ENCODE results near the gene LDB3. TPM values are rescaled to one million over a fixed set of nuclear protein-coding genes. Genes with fewer than 3 reads are reported as not detected.
A peak's percentile ranks its signal among the peaks of the same experiment; 100 is the strongest.

LDB3 gene
- total RNA-seq, 1 experiment from 2014 or later: 0.03 TPM

DNA sequence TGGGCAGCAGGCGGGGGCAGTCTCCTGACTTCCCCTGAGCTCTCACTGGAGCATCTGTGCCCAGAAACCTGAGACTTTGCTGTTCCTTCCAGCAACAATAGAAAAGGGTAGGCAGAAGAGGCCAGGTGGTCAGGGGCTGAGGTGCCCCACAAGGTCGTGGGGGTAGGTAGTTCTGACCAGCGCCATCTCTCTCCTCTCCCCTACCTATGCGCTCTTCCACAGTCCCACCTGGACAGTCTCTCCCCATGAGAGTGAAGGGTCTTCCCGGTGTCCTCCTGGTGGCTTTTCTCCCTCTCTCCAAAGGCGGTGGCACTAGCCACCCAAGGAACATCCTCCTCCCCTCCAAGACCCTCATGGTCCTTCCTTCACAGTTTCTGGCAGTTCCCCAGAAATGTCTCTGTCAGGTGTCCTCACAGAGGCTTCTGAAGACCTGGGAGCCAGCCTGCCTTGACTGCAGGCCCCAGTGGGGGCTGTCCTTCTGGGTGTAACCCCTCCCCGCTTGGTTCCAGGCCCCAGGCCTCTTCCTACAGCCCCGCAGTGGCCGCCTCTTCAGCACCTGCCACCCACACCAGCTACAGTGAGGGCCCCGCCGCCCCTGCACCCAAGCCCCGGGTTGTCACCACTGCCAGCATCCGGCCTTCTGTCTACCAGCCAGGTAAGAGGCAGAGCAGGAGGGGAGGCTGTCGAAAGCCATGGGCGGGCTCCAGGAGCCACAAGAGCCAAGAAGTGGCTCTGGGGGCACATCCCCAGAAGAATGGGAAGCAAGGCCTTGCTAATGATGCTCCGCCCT is 41.3 kb downstream of the LDB3 start:
- in situ Hi-C loops (cut with HindIII; ENCODE audit: low pct_unique_long_range_greater_than_20kb, low sequenced_read_pairs): no loop called here
- no peak for DNase-seq (ENCODE audit: low read depth)

DNA sequence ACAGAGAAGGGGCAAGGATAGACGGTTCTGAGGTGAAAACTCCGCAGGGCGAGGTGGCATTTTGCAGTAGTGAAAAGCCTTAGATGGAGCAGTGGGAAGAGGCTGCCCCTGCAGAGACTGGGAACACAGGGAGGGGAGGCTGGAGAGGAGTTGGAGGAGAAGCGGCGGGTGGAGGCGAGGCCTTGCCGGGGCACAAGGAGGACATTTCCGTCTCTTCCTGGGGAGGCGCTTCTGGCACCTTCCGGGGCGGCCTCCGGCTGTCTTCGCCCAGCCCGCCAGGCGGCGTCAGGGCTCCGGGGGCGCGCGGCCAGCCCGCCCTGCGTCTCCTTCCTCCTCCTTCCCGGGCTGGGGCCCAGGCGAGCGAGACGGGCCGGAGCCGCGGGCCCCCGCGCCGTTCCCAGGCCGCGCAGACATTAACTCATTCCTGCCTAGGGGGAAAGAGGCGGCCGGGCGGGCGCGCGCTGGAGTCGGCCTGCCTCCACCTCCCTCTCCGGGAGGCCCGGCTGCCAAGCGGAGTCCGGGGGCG is 42.7 kb downstream of the LDB3 start:
- DNase-seq (ENCODE audit: low read depth): peak; percentile 97
- in situ Hi-C loops (cut with HindIII; ENCODE audit: low pct_unique_long_range_greater_than_20kb, low sequenced_read_pairs): no loop called here

DNA sequence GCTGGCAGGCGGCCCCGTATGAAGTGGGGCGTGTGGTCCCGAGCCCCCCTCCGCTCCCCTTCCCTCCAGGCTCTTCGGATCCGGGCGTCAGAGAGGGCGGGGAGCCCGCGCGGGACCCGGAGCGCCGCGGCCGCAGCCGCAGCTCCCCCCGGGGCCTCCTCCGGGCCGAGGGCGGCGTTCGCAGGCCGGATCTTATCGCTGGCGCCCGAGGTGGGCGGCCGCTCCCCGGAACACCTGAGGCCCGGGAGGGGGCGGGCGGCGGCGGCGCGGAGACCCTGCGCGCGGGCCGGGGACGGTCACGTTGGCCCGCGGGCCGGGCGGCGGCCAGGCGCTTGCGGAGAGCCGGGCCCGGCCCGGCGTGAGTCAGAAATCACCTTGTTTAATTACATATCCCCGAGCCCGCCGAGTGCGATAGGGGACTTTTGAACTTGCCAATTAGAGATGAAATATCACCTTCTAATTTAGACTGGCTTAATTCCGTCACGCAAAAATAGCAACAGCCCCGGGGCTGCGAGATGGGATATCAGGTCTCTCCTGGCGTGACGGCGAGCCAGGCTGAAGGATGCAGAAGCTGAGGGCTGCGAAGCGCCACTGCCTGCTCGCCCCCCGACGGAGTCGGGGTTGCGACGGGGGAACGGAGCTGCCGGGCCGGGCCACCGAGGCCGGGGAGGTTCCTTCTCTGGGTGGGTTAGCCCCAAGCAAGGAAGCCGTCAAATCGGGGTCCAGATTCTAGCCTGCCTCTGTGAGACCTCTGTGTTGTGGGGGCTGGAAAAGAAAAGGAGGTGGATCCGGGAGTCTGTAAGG is 43.4 kb downstream of the LDB3 start:
- in situ Hi-C loops (cut with HindIII; ENCODE audit: low pct_unique_long_range_greater_than_20kb, low sequenced_read_pairs): no loop called here
- peak; percentile 69 for DNase-seq (ENCODE audit: low read depth)

DNA sequence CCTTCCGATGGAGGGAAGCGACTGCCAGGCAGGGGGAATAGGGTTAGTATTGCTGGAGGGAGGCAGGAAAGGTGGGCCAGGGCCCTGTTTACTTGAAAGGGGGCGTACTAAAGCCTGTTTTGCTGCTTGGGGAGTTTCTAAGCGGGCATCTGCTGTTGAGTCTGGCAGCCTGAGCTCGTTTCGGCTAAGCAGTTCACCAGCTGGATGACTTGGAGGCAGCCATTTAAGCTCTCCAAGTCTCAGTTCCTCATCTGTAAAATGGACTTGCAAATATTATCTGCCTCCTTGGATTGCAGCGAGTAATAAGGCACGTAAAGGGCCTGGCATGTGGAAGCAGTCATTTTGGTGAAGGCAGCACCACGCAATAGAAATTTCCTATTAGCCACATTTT is 44.0 kb downstream of the LDB3 start:
- in situ Hi-C loops (cut with HindIII; ENCODE audit: low pct_unique_long_range_greater_than_20kb, low sequenced_read_pairs): no loop called here
- DNase-seq (ENCODE audit: low read depth): no peak

DNA sequence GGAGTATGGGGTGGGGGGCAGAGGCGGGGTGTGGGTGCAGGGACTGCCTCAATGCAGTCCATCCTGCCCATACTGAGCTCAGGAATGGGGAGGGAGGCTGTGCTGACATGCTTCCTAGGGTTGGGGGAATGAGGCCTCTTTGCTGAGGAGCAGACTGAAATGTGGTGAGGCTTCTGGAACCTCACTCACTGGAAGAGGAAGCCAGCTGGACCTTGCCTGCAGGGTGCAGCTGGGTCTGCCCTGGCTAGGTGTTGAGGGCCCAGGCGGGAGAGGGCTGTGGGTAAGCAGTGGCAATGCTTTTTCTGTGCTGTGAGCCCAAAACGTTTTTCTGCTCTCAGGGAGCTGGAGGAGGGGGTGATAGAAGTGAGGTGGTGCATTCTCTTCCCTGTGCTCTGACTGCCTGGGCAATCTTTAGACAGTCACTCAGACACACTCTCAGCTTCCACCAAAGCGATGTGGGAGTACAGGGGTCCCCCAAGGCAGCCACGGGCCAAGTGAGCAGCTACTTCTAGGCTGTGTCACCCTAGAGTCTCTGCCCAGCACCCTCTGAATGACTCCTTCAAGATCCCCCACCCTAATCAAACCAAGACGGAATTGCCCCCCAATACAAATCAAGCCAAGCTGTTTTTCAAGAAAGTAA is 47.0 kb downstream of the LDB3 start:
- in situ Hi-C loops (cut with HindIII; ENCODE audit: low pct_unique_long_range_greater_than_20kb, low sequenced_read_pairs): no loop called here
- no peak for DNase-seq (ENCODE audit: low read depth)

DNA sequence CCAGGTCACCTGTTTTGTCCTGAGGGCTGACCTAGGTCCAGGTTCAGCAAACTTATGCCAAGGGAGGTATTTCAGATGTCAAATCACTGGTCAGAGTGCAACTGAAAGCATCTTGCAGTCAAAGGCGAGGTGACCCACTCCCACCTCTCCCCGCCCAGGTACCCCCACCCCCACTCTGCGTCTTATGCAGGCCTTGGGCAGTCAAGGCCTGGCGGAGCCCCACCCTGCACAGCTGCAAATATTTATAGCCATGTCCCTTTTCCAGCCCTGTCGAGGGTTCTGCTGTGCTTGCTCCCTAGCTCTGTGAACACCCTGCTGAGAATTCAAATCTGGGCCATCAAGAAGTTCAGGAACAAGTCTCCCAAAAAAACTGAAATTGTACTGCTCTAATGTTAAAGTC is 47.5 kb downstream of the LDB3 start:
- no peak for DNase-seq (ENCODE audit: low read depth)
- in situ Hi-C loops (cut with HindIII; ENCODE audit: low pct_unique_long_range_greater_than_20kb, low sequenced_read_pairs): no loop called here

DNA sequence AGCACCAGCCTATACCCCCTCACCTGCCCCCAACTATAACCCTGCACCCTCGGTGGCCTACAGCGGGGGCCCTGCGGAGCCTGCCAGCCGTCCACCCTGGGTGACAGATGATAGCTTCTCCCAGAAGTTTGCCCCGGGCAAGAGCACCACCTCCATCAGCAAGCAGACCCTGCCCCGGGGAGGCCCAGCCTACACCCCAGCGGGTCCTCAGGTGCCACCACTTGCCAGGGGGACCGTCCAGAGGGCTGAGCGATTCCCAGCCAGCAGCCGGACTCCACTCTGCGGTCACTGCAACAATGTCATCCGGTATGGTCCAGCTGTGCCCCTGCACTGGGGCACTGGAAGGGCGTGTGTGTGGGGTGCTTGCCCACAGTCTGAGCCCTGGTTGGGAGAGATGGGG is 48.2 kb downstream of the LDB3 start:
- no peak for DNase-seq (ENCODE audit: low read depth)
- in situ Hi-C loops (cut with HindIII; ENCODE audit: low pct_unique_long_range_greater_than_20kb, low sequenced_read_pairs): no loop called here

DNA sequence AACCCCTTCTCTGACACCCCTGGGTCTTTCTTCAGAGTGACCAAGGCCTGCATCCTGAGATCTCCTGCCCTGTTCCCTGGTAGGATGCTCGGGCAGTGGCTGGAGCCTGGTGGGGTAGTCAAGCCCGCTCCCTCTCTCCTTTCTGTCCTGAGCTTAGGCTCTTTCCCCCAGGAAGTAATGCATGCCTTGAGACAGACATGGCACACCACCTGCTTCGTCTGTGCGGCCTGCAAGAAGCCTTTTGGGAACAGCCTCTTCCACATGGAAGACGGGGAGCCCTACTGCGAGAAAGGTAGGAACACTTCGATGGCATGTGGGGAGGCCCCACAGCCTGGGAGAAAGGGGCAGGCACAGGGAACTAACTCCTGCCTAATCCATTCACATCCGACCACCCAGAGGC is 50.2 kb downstream of the LDB3 start:
- in situ Hi-C loops (cut with HindIII; ENCODE audit: low pct_unique_long_range_greater_than_20kb, low sequenced_read_pairs): no loop called here
- DNase-seq (ENCODE audit: low read depth): no peak

DNA sequence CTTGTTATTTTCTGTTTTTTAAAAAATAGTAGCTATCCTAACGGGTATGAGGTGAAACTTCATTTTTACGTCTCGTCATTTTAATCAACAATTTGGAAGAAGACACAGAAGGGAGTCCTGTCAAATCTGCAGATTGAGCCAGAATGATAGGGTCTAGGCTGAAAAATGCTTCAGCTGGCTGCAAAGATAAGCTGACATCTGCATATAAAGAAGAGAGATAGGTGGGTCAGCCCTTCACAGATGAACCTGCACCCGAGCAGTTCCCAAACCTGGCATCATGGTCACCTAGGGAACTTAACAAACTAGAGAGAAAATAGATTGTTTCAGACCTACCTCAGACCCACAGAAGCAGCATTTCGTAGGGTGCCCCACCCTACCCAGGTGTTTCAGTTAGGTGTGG is 52.9 kb downstream of the LDB3 start:
- DNase-seq (ENCODE audit: low read depth): no peak
- in situ Hi-C loops (cut with HindIII; ENCODE audit: low pct_unique_long_range_greater_than_20kb, low sequenced_read_pairs): no loop called here

DNA sequence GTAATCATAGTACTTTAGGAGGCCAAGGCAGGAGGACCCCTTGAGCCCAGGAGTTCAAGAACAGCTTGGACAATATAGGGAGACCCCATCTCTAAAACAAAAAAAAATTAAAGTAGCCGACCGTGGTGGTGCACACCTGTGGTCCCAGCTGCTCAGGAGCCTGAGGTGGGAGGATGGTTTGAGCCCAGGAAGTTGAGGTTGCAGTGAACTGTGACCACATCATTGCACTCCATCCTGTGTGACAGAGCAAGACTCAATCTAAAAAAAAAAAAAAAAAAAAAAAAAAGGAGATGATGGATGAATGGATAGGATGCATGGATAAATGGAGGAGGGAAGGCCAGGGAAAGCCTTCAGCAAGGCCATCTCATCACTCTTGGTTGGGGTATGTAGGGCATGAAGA is 54.7 kb downstream of the LDB3 start:
- in situ Hi-C loops (cut with HindIII; ENCODE audit: low pct_unique_long_range_greater_than_20kb, low sequenced_read_pairs): no loop called here
- no peak for DNase-seq (ENCODE audit: low read depth)

DNA sequence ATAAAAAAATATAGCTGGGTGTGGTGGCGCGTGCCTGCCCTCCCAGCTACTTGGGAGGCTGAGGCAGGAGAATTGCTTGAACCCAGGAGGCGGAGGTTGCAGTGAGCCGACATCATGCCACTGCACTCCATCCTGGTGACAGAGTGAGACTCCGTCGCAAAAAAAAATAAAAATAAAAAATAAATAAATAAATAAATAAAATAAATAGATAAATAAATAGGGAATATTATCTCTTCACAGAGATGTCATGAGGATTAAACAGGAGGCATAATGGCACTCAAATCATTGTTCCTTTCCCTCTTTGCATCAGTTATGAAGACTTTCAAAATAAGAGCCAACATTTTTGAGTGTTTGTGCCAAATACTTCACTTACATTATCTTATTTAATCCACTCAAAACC is 56.1 kb downstream of the LDB3 start:
- no peak for DNase-seq (ENCODE audit: low read depth)
- in situ Hi-C loops (cut with HindIII; ENCODE audit: low pct_unique_long_range_greater_than_20kb, low sequenced_read_pairs): no loop called here

DNA sequence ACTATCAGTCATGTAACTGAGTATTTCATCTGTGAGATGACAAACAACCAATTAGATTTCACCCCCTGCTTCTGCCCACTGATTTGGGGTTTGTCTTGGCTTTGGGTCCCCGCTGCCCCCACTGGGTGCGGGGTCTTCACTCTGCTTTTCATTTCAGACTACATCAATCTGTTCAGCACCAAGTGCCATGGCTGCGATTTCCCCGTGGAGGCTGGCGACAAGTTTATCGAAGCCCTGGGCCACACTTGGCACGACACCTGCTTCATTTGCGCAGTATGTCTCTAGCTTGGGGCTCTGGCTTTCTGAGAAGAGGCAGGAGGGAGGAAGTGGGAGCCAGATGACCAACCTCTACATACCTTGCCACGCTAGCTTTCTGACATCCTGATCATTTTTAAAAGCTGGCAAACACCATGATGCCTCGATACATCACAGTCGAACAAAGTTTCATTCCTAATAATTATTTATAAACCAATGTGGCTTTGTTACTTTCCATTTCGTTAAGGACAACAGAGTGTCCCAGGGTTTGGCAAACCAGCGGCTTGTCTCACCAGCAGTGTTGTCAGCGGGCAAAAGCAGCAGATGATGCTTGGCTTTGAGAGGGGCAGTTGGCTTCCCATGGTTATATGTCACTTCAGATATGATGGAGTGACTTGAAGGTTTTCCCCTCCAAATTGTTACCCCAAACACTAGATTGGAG is 57.8 kb downstream of the LDB3 start:
- DNase-seq (ENCODE audit: low read depth): no peak
- in situ Hi-C loops (cut with HindIII; ENCODE audit: low pct_unique_long_range_greater_than_20kb, low sequenced_read_pairs): no loop called here

DNA sequence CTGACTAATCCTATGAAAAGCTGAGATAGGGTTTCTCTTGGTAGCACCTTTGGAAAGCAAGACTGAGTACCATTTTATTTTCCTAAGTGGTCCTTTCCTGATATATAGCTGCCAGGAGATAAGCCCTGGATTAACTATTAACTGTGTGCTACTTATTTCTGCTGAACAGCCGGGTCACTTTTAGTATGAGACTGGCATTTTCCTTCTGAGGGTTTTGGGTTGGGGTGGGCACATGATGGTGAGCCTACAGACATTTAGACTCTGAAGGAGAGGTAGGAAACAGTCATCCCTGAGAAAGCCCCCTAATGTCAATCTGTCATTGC is 58.3 kb downstream of the LDB3 start:
- no peak for DNase-seq (ENCODE audit: low read depth)
- in situ Hi-C loops (cut with HindIII; ENCODE audit: low pct_unique_long_range_greater_than_20kb, low sequenced_read_pairs): no loop called here

DNA sequence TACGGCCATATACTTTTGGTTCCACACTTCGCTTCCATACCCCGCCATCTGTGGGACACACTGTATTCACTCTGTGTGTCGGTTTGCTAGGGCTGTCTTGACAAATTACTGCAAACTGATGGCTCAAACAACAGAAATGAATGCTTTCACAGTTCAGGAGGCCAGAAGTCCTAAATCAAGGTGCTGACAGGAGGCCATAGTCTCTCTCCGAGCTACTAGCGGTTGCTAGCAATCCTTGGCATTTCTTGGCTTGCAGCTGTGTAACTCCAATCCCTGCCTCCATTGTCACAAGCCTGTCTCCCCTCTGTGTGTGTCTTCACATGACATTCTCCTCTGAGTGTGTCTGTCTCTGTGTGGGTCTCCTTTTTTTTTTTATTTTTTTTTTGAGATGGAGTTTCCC is 59.2 kb downstream of the LDB3 start:
- DNase-seq (ENCODE audit: low read depth): no peak
- in situ Hi-C loops (cut with HindIII; ENCODE audit: low pct_unique_long_range_greater_than_20kb, low sequenced_read_pairs): no loop called here

DNA sequence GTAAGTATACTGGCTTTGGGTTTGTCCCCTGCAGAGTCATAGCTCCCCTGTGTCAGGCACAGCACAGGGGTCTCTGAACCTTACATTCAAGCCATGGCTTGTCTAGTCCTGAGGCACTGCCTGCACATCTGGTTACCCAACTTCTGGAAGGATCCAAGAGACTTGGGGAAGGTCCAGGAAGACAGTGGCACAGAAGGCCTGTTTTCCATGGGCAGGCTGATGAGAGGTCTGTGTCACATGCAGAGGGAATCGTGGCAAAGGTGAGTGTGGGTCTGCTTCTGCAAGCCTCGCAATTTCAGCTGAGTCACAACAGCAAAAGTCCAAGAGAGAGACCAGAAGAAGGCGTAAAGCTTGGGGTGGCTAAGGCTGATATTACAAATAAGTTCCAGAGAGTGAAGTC is 59.7 kb downstream of the LDB3 start:
- no peak for DNase-seq (ENCODE audit: low read depth)
- in situ Hi-C loops (cut with HindIII; ENCODE audit: low pct_unique_long_range_greater_than_20kb, low sequenced_read_pairs): no loop called here

DNA sequence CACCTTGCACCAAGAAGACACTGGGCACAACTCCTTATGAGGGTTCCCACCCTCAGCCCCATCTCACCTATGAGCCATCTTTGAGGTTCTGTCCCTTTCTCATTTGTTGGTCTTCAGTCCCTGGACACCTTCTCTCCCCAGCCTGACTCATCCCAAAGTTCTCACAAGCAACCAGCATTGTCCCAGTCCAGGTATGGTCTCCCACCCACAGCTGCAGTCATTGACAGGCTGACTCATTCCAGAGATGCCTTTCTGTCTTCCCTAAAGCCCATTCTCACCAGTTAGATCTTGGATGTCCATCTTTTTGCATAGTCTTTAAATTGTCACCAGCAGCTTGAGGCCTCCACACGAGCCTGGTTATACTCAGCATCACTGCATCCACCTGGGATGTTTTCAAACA is 61.4 kb downstream of the LDB3 start:
- DNase-seq (ENCODE audit: low read depth): no peak
- in situ Hi-C loops (cut with HindIII; ENCODE audit: low pct_unique_long_range_greater_than_20kb, low sequenced_read_pairs): no loop called here

DNA sequence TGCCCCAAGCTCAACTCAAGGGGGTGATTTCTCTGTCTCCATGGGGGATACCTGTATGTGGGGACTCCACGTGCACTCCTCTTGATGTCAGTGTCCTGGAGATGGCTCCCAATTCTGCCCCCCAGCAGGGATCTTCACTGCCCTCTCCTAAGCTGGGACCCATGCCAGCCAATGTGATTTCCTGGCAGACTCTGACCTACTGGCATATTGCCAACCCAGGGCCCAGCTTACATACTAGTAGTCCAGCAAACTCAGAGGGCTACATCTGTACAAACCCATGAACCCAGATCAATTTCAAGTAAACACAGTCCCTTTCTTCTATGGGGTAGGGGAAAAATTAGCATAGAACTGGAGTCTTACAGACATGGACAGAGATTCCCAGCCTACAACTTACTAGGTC is 61.9 kb downstream of the LDB3 start:
- in situ Hi-C loops (cut with HindIII; ENCODE audit: low pct_unique_long_range_greater_than_20kb, low sequenced_read_pairs): no loop called here
- DNase-seq (ENCODE audit: low read depth): no peak

DNA sequence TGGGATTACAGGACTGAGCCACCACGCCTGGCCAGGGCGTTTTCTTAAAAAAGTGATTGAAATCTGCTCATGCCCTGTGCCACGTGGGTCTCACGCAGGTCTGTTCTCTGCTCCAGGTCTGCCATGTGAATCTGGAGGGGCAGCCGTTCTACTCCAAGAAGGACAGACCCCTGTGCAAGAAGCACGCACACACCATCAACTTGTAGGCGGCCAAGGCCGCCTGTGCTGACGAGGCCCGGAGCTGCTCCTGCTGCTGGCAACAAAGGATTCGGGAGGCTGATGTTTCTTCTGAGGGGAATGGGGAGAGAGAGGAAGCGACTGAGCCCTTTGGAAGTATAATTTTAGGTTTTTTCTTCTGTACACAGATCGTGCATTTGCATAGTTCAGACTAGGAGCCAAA is 64.5 kb downstream of the LDB3 start:
- in situ Hi-C loops (cut with HindIII; ENCODE audit: low pct_unique_long_range_greater_than_20kb, low sequenced_read_pairs): no loop called here

DNA sequence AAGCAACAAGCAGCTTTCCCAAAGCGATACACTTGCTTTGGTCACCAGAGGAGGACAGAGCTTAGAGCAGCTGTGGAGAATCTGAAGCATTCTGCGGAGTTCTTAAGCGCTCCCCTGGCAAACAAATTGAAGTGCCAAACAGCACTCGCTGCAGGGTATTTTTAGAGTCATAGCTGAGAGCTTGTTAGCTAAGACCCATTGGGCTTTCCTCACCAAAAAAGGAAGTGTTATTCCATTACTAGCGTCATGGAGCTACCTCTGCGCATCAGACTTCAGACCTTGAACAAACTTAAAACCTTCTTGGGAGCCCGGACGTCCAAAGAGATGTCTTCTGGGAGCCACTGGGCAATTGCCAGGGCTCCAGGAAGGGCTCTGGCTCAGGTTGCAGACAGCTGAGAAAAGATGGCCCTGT is 65.0 kb downstream of the LDB3 start:
- no peak for DNase-seq (ENCODE audit: low read depth)
- in situ Hi-C loops (cut with HindIII; ENCODE audit: low pct_unique_long_range_greater_than_20kb, low sequenced_read_pairs): no loop called here

More for the DNA sequence above, 64.5 kb downstream of the LDB3 start:
- DNase-seq (ENCODE audit: low read depth): no peak
